Smooth muscle cell of the brain vasculature (primary cell): Measurements from ENCODE around the gene PPFIA2.
A peak's percentile ranks its signal among the peaks of the same experiment; 100 is the strongest.

ENCODE experiments used
- DNase-seq: peaks from one replicate; pipeline ENCODE4 v3.0.0-alpha.2; 2012; ENCODE audit warnings: low read depth, low spot score

PPFIA2 gene

GRCh38 chr12:81354327-81354932 is 404.7 kb downstream of the PPFIA2 start:
- DNase-seq: no peak

GRCh38 chr12:81350309-81350708 is 408.8 kb downstream of the PPFIA2 start:
- no peak for DNase-seq

- no peak for DNase-seq
Observed at GRCh38 chr12:81347404-81347803, 411.7 kb downstream of the PPFIA2 start.

- no peak for DNase-seq
Observed at GRCh38 chr12:81340910-81341309, 418.2 kb downstream of the PPFIA2 start.

GRCh38 chr12:81339071-81339470 is 420.1 kb downstream of the PPFIA2 start:
- DNase-seq: no peak

- DNase-seq: no peak
Observed at GRCh38 chr12:81337886-81338285, 421.3 kb downstream of the PPFIA2 start.

- no peak for DNase-seq
Observed at GRCh38 chr12:81333812-81334211, 425.3 kb downstream of the PPFIA2 start.

GRCh38 chr12:81332054-81332453 is 427.1 kb downstream of the PPFIA2 start:
- DNase-seq: no peak

- DNase-seq: no peak
Observed at GRCh38 chr12:81330480-81330879, 428.7 kb downstream of the PPFIA2 start.

GRCh38 chr12:81329085-81329484 is 430.1 kb downstream of the PPFIA2 start:
- no peak for DNase-seq

GRCh38 chr12:81327425-81327824 is 431.7 kb downstream of the PPFIA2 start:
- DNase-seq: no peak

GRCh38 chr12:81325086-81325485 is 434.1 kb downstream of the PPFIA2 start:
- no peak for DNase-seq

GRCh38 chr12:81314903-81315531 is 444.1 kb downstream of the PPFIA2 start:
- DNase-seq: no peak

GRCh38 chr12:81303935-81304334 is 455.2 kb downstream of the PPFIA2 start:
- DNase-seq: no peak

- DNase-seq: no peak
Observed at GRCh38 chr12:81300454-81300853, 458.7 kb downstream of the PPFIA2 start.

- no peak for DNase-seq
Observed at GRCh38 chr12:81297601-81298000, 461.5 kb downstream of the PPFIA2 start.

GRCh38 chr12:81296556-81297305 is 462.4 kb downstream of the PPFIA2 start:
- peak; percentile 33 for DNase-seq

- DNase-seq: no peak
Observed at GRCh38 chr12:81295251-81295650, 463.9 kb downstream of the PPFIA2 start.

GRCh38 chr12:81294325-81295190 is 464.6 kb downstream of the PPFIA2 start:
- no peak for DNase-seq

GRCh38 chr12:81288651-81289050 is 470.5 kb downstream of the PPFIA2 start:
- DNase-seq: no peak

GRCh38 chr12:81284137-81284536 is 475.0 kb downstream of the PPFIA2 start:
- DNase-seq: no peak
